Measurements from ENCODE around the gene PPP5C.

Gene PPP5C

DNA sequence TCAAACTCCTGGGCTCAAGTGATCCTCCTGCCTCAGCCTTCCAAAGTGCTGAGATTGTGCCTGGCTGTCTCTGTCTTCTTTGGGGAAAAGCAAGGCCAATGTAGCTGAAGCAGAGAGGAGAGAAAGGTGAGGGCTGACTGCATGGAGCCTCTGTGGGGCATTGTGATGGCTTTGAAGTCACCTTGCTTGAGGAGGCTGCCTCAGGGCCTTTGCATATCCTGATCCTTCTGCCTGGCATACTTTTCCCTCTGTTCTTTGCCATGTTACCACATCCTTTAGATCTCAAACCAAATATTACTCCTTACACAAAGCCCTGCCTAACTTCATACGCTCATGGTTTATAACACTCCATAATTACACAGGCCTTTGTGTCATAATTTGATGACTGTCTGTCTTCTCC is 9.4 kb upstream of the PPP5C start:
- no peak for DNase-seq (ENCODE audit: low read depth)
- TF ChIP-seq, protein P1, sequence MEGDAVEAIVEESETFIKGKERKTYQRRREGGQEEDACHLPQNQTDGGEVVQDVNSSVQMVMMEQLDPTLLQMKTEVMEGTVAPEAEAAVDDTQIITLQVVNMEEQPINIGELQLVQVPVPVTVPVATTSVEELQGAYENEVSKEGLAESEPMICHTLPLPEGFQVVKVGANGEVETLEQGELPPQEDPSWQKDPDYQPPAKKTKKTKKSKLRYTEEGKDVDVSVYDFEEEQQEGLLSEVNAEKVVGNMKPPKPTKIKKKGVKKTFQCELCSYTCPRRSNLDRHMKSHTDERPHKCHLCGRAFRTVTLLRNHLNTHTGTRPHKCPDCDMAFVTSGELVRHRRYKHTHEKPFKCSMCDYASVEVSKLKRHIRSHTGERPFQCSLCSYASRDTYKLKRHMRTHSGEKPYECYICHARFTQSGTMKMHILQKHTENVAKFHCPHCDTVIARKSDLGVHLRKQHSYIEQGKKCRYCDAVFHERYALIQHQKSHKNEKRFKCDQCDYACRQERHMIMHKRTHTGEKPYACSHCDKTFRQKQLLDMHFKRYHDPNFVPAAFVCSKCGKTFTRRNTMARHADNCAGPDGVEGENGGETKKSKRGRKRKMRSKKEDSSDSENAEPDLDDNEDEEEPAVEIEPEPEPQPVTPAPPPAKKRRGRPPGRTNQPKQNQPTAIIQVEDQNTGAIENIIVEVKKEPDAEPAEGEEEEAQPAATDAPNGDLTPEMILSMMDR (conservative IDR thresholded peaks at IDR 0.05; ENCODE audit: low read depth, low read length) = no peak
- no peak overlapping the region for H3K4me3 ChIP-seq (ENCODE audit: low read length)

DNA sequence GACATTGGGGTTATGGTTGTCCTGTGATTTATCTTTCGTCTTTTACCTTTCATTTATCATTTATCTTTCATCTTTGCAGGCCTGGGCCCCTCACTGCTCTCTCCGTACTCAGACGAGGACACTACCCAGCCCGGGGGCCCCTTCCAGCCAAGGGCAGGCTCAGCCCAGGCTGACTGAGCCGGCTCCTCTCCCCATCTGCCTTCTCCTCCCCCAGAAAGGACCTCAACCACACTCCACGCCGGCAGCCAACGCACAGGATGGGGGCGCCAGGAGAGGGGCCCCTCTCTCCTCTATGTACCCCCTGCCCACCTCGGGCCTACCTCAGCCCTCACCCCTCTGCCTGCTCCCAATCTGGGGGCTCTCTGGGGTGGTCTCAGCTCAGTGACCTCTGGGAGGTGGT is 7.4 kb upstream of the PPP5C start:
- TF ChIP-seq, protein P1 (conservative IDR thresholded peaks at IDR 0.05; ENCODE audit: low read depth, low read length) = no peak
- no peak overlapping the region for H3K4me3 ChIP-seq (ENCODE audit: low read length)
- no peak for DNase-seq (ENCODE audit: low read depth)

DNA sequence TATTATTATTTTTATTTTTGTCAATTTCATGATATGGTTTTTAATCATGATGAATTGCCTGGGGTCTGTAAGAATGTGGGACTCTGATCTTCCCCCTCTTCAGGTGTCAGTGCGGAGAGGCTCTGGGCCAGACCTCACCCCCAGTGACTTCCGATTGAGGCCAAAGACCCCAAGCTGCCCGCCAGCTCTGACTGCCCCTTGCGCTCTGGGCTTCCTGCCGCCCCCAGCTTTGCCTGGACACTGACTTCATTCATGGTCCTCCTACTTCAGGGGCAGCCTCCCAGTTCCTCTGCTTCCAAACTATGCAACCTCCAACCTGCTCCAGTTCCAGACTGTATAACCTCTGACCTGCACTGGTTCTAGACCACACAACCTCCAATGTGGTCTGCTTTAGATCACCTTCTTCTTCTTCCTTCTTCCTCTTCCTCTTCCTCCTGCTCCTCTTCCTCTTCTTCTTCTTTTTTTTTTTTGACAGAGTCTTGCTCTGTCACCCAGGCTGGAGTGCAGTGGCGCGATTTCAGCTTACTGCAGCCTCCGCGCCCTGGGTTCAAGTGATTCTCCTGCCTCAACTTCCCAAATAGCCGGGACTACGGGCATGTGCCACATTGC is 6.7 kb upstream of the PPP5C start:
- H3K4me3 ChIP-seq (ENCODE audit: low read length) = no peak overlapping the region
- DNase-seq (ENCODE audit: low read depth) = no peak
- TF ChIP-seq, protein P1 (conservative IDR thresholded peaks at IDR 0.05; ENCODE audit: low read depth, low read length) = no peak

DNA sequence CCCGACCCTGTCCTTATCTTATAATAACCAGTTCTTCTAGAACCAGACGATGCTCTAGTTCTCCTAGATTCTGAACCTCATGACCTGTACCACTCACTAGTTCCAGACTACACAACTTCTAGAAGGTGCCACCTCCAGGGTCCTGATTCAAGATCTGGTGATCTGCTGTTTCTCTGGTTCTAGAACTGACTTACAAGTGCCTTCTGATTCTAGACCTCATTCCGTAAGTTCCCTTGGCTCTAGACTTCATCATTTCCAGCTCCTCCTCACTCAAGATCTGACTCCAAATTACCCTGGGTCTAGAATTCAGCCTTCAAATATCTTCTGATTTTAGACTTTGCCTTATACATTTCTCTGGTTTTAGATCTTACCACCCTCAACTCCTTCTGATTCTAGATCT is 5.0 kb upstream of the PPP5C start:
- TF ChIP-seq, protein P1 (conservative IDR thresholded peaks at IDR 0.05; ENCODE audit: low read depth, low read length) = no peak
- no peak for DNase-seq (ENCODE audit: low read depth)
- H3K4me3 ChIP-seq (ENCODE audit: low read length) = no peak overlapping the region

DNA sequence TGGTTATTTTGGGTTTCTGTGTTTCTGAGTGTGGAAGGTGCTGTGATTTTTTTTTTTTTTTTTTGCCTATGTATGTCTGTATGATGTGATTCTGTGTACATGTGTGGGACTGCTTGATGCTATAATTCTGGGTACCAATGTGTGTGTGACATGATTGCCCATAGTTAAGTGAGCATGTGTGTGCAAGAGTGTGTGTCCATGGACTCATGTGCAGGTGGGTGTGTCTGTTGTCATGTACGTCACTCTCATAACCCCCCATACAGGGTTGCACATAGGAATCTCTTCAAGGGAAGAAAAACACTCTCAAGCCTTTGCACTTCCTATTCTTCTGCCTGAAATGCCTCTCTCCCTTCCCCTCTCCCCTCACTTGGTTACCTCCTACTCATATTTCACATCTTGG is 2.5 kb upstream of the PPP5C start:
- TF ChIP-seq, protein P1 (conservative IDR thresholded peaks at IDR 0.05; ENCODE audit: low read depth, low read length) = no peak
- DNase-seq (ENCODE audit: low read depth) = no peak
- no peak overlapping the region for H3K4me3 ChIP-seq (ENCODE audit: low read length)

DNA sequence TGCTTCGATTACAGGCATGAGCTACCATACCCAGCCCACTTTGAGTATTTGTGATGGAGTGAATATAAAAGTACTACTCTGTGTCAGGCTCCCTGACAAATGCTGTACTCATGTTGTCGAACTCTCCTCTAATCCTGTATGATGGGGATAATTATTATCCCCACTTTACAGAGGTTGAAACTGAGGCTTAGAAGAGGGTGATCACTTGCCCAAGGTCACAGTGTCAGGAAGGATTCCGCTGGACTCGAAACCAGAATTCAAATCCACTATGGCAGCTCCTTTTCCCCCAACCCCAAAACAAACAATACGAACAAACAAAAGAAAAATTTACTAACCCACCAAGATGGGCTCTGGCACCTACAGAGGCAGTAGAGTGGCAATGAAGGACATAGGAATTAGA is 1.7 kb upstream of the PPP5C start:
- DNase-seq (ENCODE audit: low read depth) = no peak
- H3K4me3 ChIP-seq (ENCODE audit: low read length) = no peak overlapping the region
- TF ChIP-seq, protein P1 (conservative IDR thresholded peaks at IDR 0.05; ENCODE audit: low read depth, low read length) = no peak

DNA sequence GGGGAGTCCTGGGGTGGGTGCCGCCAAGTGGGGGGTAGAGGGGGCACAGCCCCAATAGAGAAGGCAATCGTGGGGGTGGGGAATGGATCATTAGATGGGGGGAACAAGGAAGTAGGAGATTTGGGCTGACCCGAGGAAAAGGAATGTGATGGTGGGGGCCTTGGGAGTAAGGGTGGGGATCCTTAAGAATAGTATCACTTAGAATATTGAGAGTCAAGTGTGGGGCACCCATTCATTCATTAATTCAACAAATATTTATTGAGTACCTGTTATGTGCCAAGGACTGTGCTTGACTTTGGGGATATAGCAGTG is 641 bp downstream of the PPP5C start:
- TF ChIP-seq, protein P1 (conservative IDR thresholded peaks at IDR 0.05; ENCODE audit: low read depth, low read length) = no peak

More for the DNA sequence above, 641 bp downstream of the PPP5C start:
- peak overlapping the region; percentile 97 for H3K4me3 ChIP-seq (ENCODE audit: low read length)
- DNase-seq (ENCODE audit: low read depth) = no peak

All from retinal pigment epithelial cell (primary cell).